Naive B cell (primary cell): ENCODE data around the gene GREM1. TPM values are rescaled to one million over a fixed set of nuclear protein-coding genes. Genes with fewer than 3 reads are reported as not detected.

Source experiments
- ATAC-seq, 2 donors: fragments of 150-1000 bp; cut with Tn5 transposase; 2 replicates each; pipeline ENCODE4 v1.10.0; 2021; ENCODE audit warnings: low read depth in 2 of 2, mild to moderate bottlenecking in 2 of 2, moderate library complexity in 2 of 2
- DNase-seq: peaks from one replicate; pipeline ENCODE4 v3.0.0; 2022
- H3K27ac Mint-ChIP-seq, 6 donors: one replicate each; pipeline ENCODE4 v1.8.0; 2020 to 2022; ENCODE audit warnings: mild to moderate bottlenecking in 6 of 6, mixed read lengths in 6 of 6, moderate library complexity in 5 of 6, inconsistent platforms in 2 of 6
- H3K27me3 Mint-ChIP-seq, 3 donors: one replicate each; pipeline ENCODE4 v1.8.0; 2021 to 2022; ENCODE audit warnings: mixed read lengths in 3 of 3, mild to moderate bottlenecking in 1 of 3
- H3K36me3 Mint-ChIP-seq, 2 donors: one replicate each; pipeline ENCODE4 v1.8.0; 2020 to 2022; ENCODE audit warnings: mixed read lengths in 2 of 2, inconsistent platforms in 1 of 2, mild to moderate bottlenecking in 1 of 2
- H3K4me1 Mint-ChIP-seq, 3 donors: one replicate each; pipeline ENCODE4 v1.8.0; 2020 to 2022; ENCODE audit warnings: mixed read lengths in 3 of 3, inconsistent platforms in 1 of 3, mild to moderate bottlenecking in 1 of 3, moderate library complexity in 1 of 3
- H3K4me3 Mint-ChIP-seq, 8 donors: one replicate each; pipeline ENCODE4 v1.8.0; 2020 to 2022; ENCODE audit warnings: mild to moderate bottlenecking in 8 of 8, mixed read lengths in 8 of 8, moderate library complexity in 8 of 8, inconsistent platforms in 2 of 8
- H3K9me3 Mint-ChIP-seq, 7 donors: one replicate each; pipeline ENCODE4 v1.8.0; 2020 to 2022; ENCODE audit warnings: mixed read lengths in 7 of 7, mild to moderate bottlenecking in 5 of 7, inconsistent platforms in 2 of 7, moderate library complexity in 1 of 7
- polyA plus RNA-seq, 6 donors: library from polyadenylated mRNA; unstranded; fragments of 300-500 nt; fragmentation: Illumina TruSeq; gene quantifications; one replicate each; pipeline ENCODE4 v1.2.3, GENCODE V29; 2021; ENCODE audit warnings: low read depth in 6 of 6

GREM1 gene
- polyA plus RNA-seq, 6 donors from 2014 or later: not detected

GRCh38 chr15:32705446-32705845, 12.4 kb upstream of the GREM1 start:
- no peak for ATAC-seq
- Mint-ChIP-seq H3K27ac (no peak overlapping the region), H3K4me3 (no peak overlapping the region), H3K27me3 (peaks cover 24 to 33% (median 33%) of the 10 kb centered on the region in 3 donors), H3K9me3 (peaks cover 0 to 2% (median 0%) of the 10 kb centered on the region in 7 donors), H3K36me3 (no peaks in the 10 kb centered on the region), H3K4me1 (no peaks in the 10 kb centered on the region)
- no peak for DNase-seq

GRCh38 chr15:32706704-32707103, 11.1 kb upstream of the GREM1 start:
- Mint-ChIP-seq H3K4me1 (no peaks in the 10 kb centered on the region), H3K36me3 (no peaks in the 10 kb centered on the region), H3K9me3 (peaks cover 0 to 2% (median 0%) of the 10 kb centered on the region in 7 donors), H3K4me3 (no peak overlapping the region), H3K27me3 (peaks cover 27 to 40% (median 34%) of the 10 kb centered on the region in 3 donors), H3K27ac (no peak overlapping the region)
- DNase-seq: no peak
- no peak for ATAC-seq

DNA sequence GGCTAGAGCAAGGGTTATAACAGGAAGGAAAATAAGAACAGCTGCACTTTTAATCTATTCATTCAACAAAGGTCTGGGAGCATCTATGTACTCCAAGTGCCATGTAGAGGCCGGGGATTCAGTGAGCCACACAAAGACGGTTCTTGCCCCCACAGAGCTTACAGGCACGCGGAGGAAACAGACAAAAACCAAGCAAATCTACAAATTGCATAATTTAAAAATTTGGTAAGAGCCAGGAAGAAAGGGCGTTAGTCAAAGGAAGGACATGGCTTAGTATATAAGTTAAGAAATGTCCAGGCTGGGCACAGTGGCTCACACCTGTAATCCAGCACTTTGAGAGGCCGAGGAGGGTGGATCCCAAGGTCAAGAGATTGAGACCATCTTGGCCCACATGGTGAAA, 10.4 kb upstream of the GREM1 start:
- no peak overlapping the region for H3K27ac Mint-ChIP-seq
- no peaks in the 10 kb centered on the region for H3K9me3 Mint-ChIP-seq
- no peak overlapping the region for H3K4me3 Mint-ChIP-seq
- ATAC-seq: no peak
- H3K36me3 Mint-ChIP-seq: no peaks in the 10 kb centered on the region
- H3K27me3 Mint-ChIP-seq: peaks cover 32 to 46% (median 40%) of the 10 kb centered on the region in 3 donors
- no peak for DNase-seq
- no peaks in the 10 kb centered on the region for H3K4me1 Mint-ChIP-seq

DNA sequence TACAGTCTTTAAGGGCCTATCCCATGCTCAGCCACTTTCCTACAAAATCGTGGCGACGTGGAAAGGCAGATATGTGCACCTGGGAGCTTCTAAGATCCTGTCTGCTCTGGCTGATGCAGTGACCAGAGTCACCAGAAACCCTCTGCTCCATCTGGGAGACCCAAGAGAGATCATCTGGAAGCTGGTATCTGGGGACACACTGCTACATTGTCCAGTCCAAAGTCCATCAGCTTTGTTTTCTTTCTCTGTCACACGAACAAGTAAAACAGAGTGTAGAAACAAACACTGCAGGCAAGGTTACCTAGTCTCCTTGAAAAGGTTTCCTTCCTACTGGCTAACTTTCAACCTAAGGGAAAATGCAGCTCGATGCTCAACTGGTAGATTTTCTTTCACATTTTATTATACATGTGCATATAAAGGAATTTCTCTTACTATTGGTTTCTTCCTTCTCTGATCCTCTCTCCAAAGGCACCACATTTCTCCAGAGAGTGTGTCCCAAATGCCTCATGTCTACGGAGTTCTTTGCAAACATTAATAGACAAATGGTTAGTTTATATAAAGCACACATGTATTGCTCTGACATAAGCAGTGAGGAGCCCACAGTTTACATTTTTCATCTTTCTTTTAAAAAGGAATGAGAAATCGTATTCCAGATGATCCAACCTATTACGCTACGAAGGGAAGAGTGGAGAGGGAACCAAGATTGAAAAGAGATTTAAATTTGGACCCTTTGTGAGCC, 8.3 kb upstream of the GREM1 start:
- Mint-ChIP-seq H3K36me3 (no peaks in the 10 kb centered on the region), H3K9me3 (no peaks in the 10 kb centered on the region), H3K27ac (no peak overlapping the region), H3K4me1 (no peaks in the 10 kb centered on the region), H3K27me3 (peaks cover 38 to 64% (median 46%) of the 10 kb centered on the region in 3 donors), H3K4me3 (no peak overlapping the region)
- ATAC-seq (no peak), DNase-seq (no peak)

DNA sequence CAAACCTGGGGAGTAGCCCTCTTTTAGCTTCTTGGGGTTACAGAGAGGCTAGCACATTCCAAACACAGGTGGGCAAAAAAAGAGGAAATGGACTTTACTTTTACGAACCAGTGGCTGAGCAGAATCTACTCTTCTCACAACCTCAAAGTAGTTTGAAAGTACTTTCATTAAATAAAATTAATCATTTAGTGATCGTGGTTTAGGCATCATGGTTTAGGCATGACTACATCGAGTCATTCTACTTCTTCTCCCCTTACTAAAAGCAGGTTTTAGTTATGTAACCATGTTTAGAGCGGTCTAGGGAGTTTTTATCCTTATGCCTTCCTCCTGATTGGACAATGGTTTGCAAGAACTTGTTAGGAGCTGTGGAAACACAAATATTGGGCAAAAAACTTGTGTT, 2.5 kb upstream of the GREM1 start:
- H3K4me3 Mint-ChIP-seq: peak overlapping the region in 1 of 8 donors; percentile 3
- H3K9me3 Mint-ChIP-seq: no peaks in the 10 kb centered on the region
- no peak overlapping the region for H3K27ac Mint-ChIP-seq
- H3K36me3 Mint-ChIP-seq: peaks cover 0 to 5% of the 10 kb centered on the region in 2 donors
- peaks cover 15 to 31% (median 29%) of the 10 kb centered on the region in 3 donors for H3K4me1 Mint-ChIP-seq
- DNase-seq (no peak), ATAC-seq (no peak)
- H3K27me3 Mint-ChIP-seq: peaks cover 50 to 81% (median 60%) of the 10 kb centered on the region in 3 donors

DNA sequence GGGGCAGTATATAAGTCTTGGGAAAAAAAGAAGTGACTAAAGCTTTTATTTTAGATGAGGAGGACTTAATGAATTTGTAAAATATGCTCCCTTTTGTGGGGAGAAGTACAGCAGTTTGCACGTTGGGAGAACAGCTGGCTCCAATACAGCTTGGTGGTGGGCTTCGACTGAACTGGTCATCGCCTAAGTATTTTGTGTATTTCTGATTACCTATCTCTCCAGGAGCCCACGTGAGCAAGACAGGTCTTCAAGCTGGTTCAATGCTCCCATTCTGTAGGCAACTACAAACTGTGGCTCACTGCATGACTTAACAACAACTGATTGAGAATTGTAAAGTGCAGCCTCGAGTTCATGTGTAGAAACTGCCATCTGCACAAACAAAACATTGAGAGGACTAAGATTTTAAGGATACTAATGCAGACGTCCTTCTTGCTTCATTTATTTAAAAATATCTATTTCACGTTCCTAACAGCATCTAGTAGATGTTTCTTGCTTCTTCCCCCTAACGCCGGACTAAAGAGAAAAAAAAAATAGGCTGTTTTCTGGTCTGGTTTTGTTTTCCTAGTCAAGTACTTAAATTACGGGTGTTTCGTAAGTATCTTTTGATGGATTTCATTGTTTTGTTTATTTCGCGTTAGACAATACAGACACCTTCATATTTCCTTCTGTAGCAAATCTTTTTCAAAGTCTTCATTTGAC, 1.4 kb upstream of the GREM1 start:
- H3K27me3 Mint-ChIP-seq: peaks cover 56 to 88% (median 67%) of the 10 kb centered on the region in 3 donors
- H3K36me3 Mint-ChIP-seq: peaks cover 0 to 5% of the 10 kb centered on the region in 2 donors
- H3K4me1 Mint-ChIP-seq: peaks cover 15 to 31% (median 29%) of the 10 kb centered on the region in 3 donors
- H3K9me3 Mint-ChIP-seq: no peaks in the 10 kb centered on the region
- DNase-seq (no peak), ATAC-seq (no peak)
- peak overlapping the region; percentile 16 to 82 (median 66) for H3K4me3 Mint-ChIP-seq
- peak overlapping the region in 1 of 6 donors; percentile 18 for H3K27ac Mint-ChIP-seq

- ATAC-seq: no peak
- peaks cover 53 to 88% (median 66%) of the 10 kb centered on the region in 3 donors for H3K27me3 Mint-ChIP-seq
- peak overlapping the region; percentile 12 to 85 (median 70) for H3K4me3 Mint-ChIP-seq
- peaks cover 0 to 5% of the 10 kb centered on the region in 2 donors for H3K36me3 Mint-ChIP-seq
- no peaks in the 10 kb centered on the region for H3K9me3 Mint-ChIP-seq
- peak overlapping the region in 2 of 6 donors; percentile 18 to 57 for H3K27ac Mint-ChIP-seq
- no peak for DNase-seq
- H3K4me1 Mint-ChIP-seq: peaks cover 15 to 31% (median 29%) of the 10 kb centered on the region in 3 donors
Observed at GRCh38 chr15:32716915-32717425, 834 bp upstream of the GREM1 start.

DNA sequence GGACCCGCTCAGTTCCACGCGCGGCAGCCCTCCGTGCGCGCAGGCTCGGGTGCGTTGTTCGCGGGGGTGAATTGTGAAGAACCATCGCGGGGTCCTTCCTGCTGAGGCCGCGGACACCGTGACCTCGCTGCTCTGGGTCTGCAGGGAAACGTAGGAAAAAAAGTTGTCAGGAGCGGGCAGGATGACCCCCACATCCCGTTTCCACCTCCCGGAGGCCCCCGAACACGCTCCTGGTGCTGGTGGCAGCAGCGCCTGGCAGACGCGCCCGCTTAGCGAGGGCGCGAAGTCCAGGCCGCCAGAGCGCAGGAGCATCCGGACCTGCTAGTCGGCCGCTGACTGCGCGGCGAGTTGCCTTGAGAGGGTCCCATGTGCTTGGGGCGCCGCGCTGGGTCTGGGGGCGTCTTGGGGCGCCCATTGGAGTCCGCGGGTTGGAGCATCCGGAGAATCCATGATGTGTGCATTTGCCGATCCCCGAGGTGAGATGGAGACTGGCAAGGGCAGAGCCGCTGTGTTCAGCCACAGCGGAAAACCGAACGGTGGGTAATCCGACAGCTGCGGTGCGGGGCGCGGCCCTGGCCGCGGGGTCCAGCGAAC, 520 bp downstream of the GREM1 start:
- H3K36me3 Mint-ChIP-seq: peaks cover 0 to 5% of the 10 kb centered on the region in 2 donors
- ATAC-seq (no peak), DNase-seq (no peak)
- H3K27me3 Mint-ChIP-seq: peaks cover 57 to 90% (median 69%) of the 10 kb centered on the region in 3 donors
- peak overlapping the region in 7 of 8 donors; percentile 18 to 69 (median 47) for H3K4me3 Mint-ChIP-seq
- no peaks in the 10 kb centered on the region for H3K9me3 Mint-ChIP-seq
- peak overlapping the region in 1 of 6 donors; percentile 14 for H3K27ac Mint-ChIP-seq
- H3K4me1 Mint-ChIP-seq: peaks cover 15 to 31% (median 29%) of the 10 kb centered on the region in 3 donors

DNA sequence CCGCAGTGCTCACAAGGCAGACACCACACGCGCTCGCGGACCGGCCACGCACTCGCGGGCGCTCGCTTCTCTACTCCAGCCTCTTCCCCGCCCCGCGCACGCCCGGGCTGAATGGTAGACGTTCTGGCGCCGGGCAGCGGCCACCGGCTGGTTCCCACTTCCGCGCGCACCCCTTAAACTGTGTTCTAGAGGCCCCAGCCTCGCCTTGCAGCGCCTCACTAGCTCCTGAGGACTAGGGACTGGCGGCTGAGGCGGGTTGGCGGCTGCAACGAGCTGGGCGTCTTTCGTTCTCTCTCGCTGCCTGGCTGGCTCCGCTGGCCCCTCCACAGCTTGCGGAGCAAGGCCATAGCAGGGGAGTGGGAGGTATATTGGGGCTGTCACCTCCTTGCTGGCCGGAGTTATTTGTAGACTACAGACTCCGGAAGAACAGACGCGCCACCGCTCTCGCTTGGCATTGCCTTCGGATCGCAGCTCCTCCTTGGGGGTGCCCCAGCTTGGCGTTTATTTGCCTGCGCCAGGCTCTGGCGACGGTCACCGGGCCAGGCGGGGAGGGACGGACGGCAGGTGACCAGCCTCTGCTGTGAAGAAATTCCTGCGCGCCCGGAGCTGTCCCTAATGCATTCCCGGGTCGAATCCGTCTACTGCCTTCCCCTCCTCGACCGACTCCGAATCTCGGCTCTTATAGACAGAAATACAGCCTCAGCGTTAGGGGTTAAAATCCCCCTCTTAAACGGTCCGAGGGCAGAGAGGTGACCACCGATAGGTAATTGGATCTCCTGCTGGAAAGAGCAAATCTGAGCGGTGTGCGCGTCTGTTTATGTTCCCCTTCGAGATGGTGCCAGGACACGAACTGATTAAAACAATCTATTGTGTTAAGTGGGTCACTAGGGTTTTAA, 1.3 kb downstream of the GREM1 start:
- Mint-ChIP-seq H3K4me1 (peaks cover 15 to 31% (median 29%) of the 10 kb centered on the region in 3 donors), H3K36me3 (peaks cover 0 to 5% of the 10 kb centered on the region in 2 donors), H3K4me3 (peak overlapping the region; percentile 31 to 75 (median 56)), H3K9me3 (no peaks in the 10 kb centered on the region), H3K27me3 (peaks cover 50 to 83% (median 69%) of the 10 kb centered on the region in 3 donors), H3K27ac (no peak overlapping the region)
- ATAC-seq (no peak), DNase-seq (no peak)

- Mint-ChIP-seq H3K9me3 (peaks cover 0 to 16% (median 4%) of the 10 kb centered on the region in 7 donors), H3K36me3 (peaks cover 0 to 5% of the 10 kb centered on the region in 2 donors), H3K27me3 (peaks cover 40 to 78% (median 65%) of the 10 kb centered on the region in 3 donors), H3K4me1 (peaks cover 13 to 28% (median 24%) of the 10 kb centered on the region in 3 donors), H3K4me3 (no peak overlapping the region), H3K27ac (no peak overlapping the region)
- no peak for DNase-seq
- ATAC-seq: no peak
Observed at GRCh38 chr15:32721596-32721995, 3.8 kb downstream of the GREM1 start.

DNA sequence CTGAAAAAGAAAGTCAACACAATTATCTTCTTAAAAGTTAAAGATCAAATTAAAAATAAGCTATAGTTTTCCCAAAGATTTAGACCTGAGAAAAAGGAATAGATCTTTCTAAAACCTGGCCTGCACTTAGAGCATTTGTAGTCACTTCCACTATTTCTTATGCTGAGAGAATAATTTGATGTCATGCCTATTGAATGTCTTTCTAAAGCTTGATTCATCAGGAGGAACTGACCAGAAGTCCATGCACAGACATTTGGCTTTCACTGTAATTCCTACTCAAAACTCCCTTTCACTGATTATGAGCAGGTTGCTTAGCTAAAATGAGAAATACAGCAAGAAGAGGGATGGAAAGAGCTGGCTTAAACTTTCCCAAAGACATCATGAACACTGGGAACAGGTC, 4.3 kb downstream of the GREM1 start:
- Mint-ChIP-seq H3K4me3 (no peak overlapping the region), H3K9me3 (peaks cover 0 to 18% (median 5%) of the 10 kb centered on the region in 7 donors), H3K36me3 (peaks cover 0 to 5% of the 10 kb centered on the region in 2 donors), H3K4me1 (peaks cover 8 to 22% (median 19%) of the 10 kb centered on the region in 3 donors), H3K27ac (no peak overlapping the region), H3K27me3 (peaks cover 34 to 78% (median 61%) of the 10 kb centered on the region in 3 donors)
- DNase-seq: no peak
- no peak for ATAC-seq

GRCh38 chr15:32723171-32723948, 5.6 kb downstream of the GREM1 start:
- Mint-ChIP-seq H3K27ac (no peak overlapping the region), H3K27me3 (peaks cover 33 to 76% (median 54%) of the 10 kb centered on the region in 3 donors), H3K4me1 (peaks cover 4 to 13% (median 13%) of the 10 kb centered on the region in 3 donors), H3K36me3 (peaks cover 0 to 5% of the 10 kb centered on the region in 2 donors), H3K9me3 (peaks cover 0 to 24% (median 13%) of the 10 kb centered on the region in 7 donors), H3K4me3 (no peak overlapping the region)
- ATAC-seq: no peak
- no peak for DNase-seq
